A673 (cell line): ENCODE measurements around the gene CYP11A1. TPM values are rescaled to one million over a fixed set of nuclear protein-coding genes. Genes with fewer than 3 reads are reported as not detected.
A peak's percentile ranks its signal among the peaks of the same experiment; 100 is the strongest.

ENCODE experiments used
- BruUV-seq: library from RNA; stranded (reverse); fragments of 400-500 nt; replicated peaks from 2 replicates; lab custom pipeline; 2021; lab: Mats Ljungman, UMichigan
- CTCF ChIA-PET: fragments of 300-600 bp; sonication (Branson Sonifier 250); formaldehyde crosslinking; loops from one replicate; lab custom pipeline; 2022; ENCODE audit warnings: antibody characterized with exemption; lab: Charles Lee
- POLR2A ChIA-PET: fragments of 300-600 bp; sonication (Branson Sonifier 250); formaldehyde crosslinking; loops from one replicate; lab custom pipeline; 2022; ENCODE audit warnings: antibody characterized with exemption; ENCODE audit not compliant: low non-redundant PET; lab: Charles Lee
- DNase-seq: peaks from one replicate; pipeline ENCODE4 v3.0.0-alpha.2; 2015; ENCODE audit warnings: low spot score
- H3K27ac ChIP-seq: fragments of 200-600 bp; sonication (generic); 2 replicates; pipeline ENCODE4 v1.5.1; 2016; ENCODE audit warnings: mixed run types, low read depth, mild to moderate bottlenecking, mixed read lengths, antibody characterized with exemption, low read length; ENCODE audit not compliant: poor library complexity, severe bottlenecking
- H3K27me3 ChIP-seq: fragments of 200-600 bp; sonication (generic); replicated peaks from 2 replicates; pipeline ENCODE4 v1.6.1; 2017; ENCODE audit warnings: mixed run types, low read depth, mild to moderate bottlenecking, mixed read lengths, antibody characterized with exemption, low read length; ENCODE audit not compliant: insufficient read depth, poor library complexity
- H3K36me3 ChIP-seq: fragments of 200-600 bp; sonication (generic); 2 replicates; pipeline ENCODE4 v1.6.1; 2016; ENCODE audit warnings: mixed run types, mild to moderate bottlenecking, mixed read lengths, antibody characterized with exemption, low read length; ENCODE audit not compliant: insufficient read depth, poor library complexity, severe bottlenecking
- H3K4me1 ChIP-seq: fragments of 200-600 bp; sonication (generic); 2 replicates; pipeline ENCODE4 v1.6.1; 2017; ENCODE audit warnings: mixed run types, mild to moderate bottlenecking, mixed read lengths, antibody characterized with exemption, low read length; ENCODE audit not compliant: insufficient read depth, poor library complexity, severe bottlenecking
- H3K4me3 ChIP-seq: fragments of 200-600 bp; sonication (generic); 2 replicates; pipeline ENCODE4 v1.5.1; 2016; ENCODE audit warnings: low read depth, mixed run types, mild to moderate bottlenecking, mixed read lengths, low read length; ENCODE audit not compliant: poor library complexity, severe bottlenecking
- H3K9me3 ChIP-seq: fragments of 200-600 bp; sonication (generic); 2 replicates; pipeline ENCODE4 v1.6.1; 2016; ENCODE audit warnings: mixed run types, low read depth, mild to moderate bottlenecking, mixed read lengths, antibody characterized with exemption, low read length; ENCODE audit not compliant: poor library complexity, severe bottlenecking
- EZH2 ChIP-seq: fragments of 200-600 bp; sonication (generic); IDR thresholded peaks from 2 replicates; pipeline ENCODE4 v1.6.1; 2017; ENCODE audit warnings: borderline replicate concordance, low read depth, mild to moderate bottlenecking, mixed read lengths, antibody characterized with exemption, low read length; ENCODE audit not compliant: poor library complexity, severe bottlenecking
- intact Hi-C: fragments of 100-400 bp; cut with micrococcal nuclease; formaldehyde crosslinking; loops from one replicate; pipeline ENCODE4 v1.10.0; 2022; ENCODE audit not compliant: unreplicated experiment
- total RNA-seq: library from RNA; stranded (reverse); gene quantifications from 2 replicates; pipeline ENCODE4 v1.2.3, GENCODE V29; 2021
- TF ChIP-seq, protein P1 (sequence below): fragments of 300-800, 200-600 bp; sonication (generic); conservative IDR thresholded peaks from 2 replicates; pipeline ENCODE4 v1.5.1; 2017; ENCODE audit warnings: low read depth, mild to moderate bottlenecking, antibody characterized with exemption, low read length, moderate library complexity, mixed read lengths

Gene CYP11A1
- total RNA-seq, 1 experiment from 2014 or later = not detected

- ChIA-PET CTCF (interaction anchor here (1.3 kb wide), 1 partner anchor 14 kb away, joined by 4 read pairs; no protein-coding TSS in a partner anchor), POLR2A (no interaction called here)
- H3K4me1 ChIP-seq = peaks cover 20% of the 10 kb centered on the region
- no peak overlapping the region for H3K4me3 ChIP-seq
- H3K36me3 ChIP-seq = no peaks in the 10 kb centered on the region
- H3K27ac ChIP-seq = no peak overlapping the region
- no peak for DNase-seq
- intact Hi-C loops = no loop called here
- no peak for TF ChIP-seq EZH2
- TF ChIP-seq, protein P1, sequence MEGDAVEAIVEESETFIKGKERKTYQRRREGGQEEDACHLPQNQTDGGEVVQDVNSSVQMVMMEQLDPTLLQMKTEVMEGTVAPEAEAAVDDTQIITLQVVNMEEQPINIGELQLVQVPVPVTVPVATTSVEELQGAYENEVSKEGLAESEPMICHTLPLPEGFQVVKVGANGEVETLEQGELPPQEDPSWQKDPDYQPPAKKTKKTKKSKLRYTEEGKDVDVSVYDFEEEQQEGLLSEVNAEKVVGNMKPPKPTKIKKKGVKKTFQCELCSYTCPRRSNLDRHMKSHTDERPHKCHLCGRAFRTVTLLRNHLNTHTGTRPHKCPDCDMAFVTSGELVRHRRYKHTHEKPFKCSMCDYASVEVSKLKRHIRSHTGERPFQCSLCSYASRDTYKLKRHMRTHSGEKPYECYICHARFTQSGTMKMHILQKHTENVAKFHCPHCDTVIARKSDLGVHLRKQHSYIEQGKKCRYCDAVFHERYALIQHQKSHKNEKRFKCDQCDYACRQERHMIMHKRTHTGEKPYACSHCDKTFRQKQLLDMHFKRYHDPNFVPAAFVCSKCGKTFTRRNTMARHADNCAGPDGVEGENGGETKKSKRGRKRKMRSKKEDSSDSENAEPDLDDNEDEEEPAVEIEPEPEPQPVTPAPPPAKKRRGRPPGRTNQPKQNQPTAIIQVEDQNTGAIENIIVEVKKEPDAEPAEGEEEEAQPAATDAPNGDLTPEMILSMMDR = no peak
- H3K9me3 ChIP-seq = no peaks in the 10 kb centered on the region
- no peaks in the 10 kb centered on the region for H3K27me3 ChIP-seq
- no TSS peak for BruUV-seq
Measured at GRCh38 chr15:74293021-74293810, 74.2 kb downstream of the CYP11A1 start.

- intact Hi-C loops = loop anchor here (1.0 kb wide), 1 partner anchor 26 kb away; no protein-coding TSS in a partner anchor
- TF ChIP-seq EZH2 = no peak
- TF ChIP-seq, protein P1 = no peak
- ChIA-PET POLR2A (no interaction called here), CTCF (interaction anchor here (0.6 to 1.5 kb wide), 4 partner anchors 16 to 163 kb away, joined by 3 to 5 read pairs (median 3); no protein-coding TSS in a partner anchor)
- Histone ChIP-seq H3K4me3 (peak overlapping the region; percentile 23), H3K27ac (peak overlapping the region; percentile 83), H3K36me3 (no peaks in the 10 kb centered on the region), H3K9me3 (no peaks in the 10 kb centered on the region), H3K27me3 (no peaks in the 10 kb centered on the region), H3K4me1 (peaks cover 20% of the 10 kb centered on the region)
- no TSS peak for BruUV-seq
- DNase-seq = peak; percentile 99
Measured at GRCh38 chr15:74291101-74292071, 76.1 kb downstream of the CYP11A1 start.

- peak overlapping the region; percentile 23 for H3K4me3 ChIP-seq
- peak overlapping the region; percentile 83 for H3K27ac ChIP-seq
- ChIA-PET CTCF (interaction anchor here (1.5 kb wide), 1 partner anchor 163 kb away, joined by 3 read pairs; no protein-coding TSS in a partner anchor), POLR2A (no interaction called here)
- H3K36me3 ChIP-seq = no peaks in the 10 kb centered on the region
- peaks cover 20% of the 10 kb centered on the region for H3K4me1 ChIP-seq
- TF ChIP-seq, protein P1 = no peak
- TF ChIP-seq EZH2 = no peak
- H3K27me3 ChIP-seq = no peaks in the 10 kb centered on the region
- no TSS peak for BruUV-seq
- H3K9me3 ChIP-seq = no peaks in the 10 kb centered on the region
- no peak for DNase-seq
- intact Hi-C loops = loop anchor here (1.0 kb wide), 1 partner anchor 25 kb away; no protein-coding TSS in a partner anchor
Measured at GRCh38 chr15:74290645-74291044, 76.8 kb downstream of the CYP11A1 start.
